K562 (cell line): ENCODE measurements around the gene AKR1A1. TPM values are rescaled to one million over a fixed set of nuclear protein-coding genes. Genes with fewer than 3 reads are reported as not detected.

Experiments used
- polyA plus RNA-seq, 8 experiments: library from polyadenylated mRNA; depleted of rRNA in 4 of 8; stranded (reverse) in 5 of 8; unstranded in 3 of 8; fragments of >200 nt; fragmentation: Nextera tagmentation in 2 of 8; fragmentation: Illumina TruSeq in 1 of 8; extraction: Ambion mirVana in 2 of 8; extraction: Trizol in 1 of 8; gene quantifications; 2 replicates each; pipeline versions ENCODE4 v1.2.1 to v1.2.3, GENCODE V29; 2011 to 2014; ENCODE audit warnings: inconsistent platforms in 1 of 8, missing spikeins in 1 of 8
- total RNA-seq, 7 experiments: library from RNA; depleted of rRNA in 6 of 7; stranded (reverse); fragments of >200 nt in 6 of 7; fragmentation: Illumina TruSeq in 2 of 7; extraction: Trizol in 2 of 7; gene quantifications; 2 replicates each; pipeline versions ENCODE4 v1.2.1 to v1.2.3, GENCODE V29; 2011 to 2021; ENCODE audit warnings: low replicate concordance in 1 of 7
- TF ChIP-seq, protein P1 (sequence below): fragments of 200-600 bp; sonication (generic); IDR thresholded peaks from one replicate; pipeline ENCODE4 v1.6.1; 2012; ENCODE audit warnings: mild to moderate bottlenecking, low read depth, low read length, inconsistent platforms

Gene AKR1A1
- total and polyA plus RNA-seq, 9 of the 15 experiments (the other 6 are each of a cell fraction or from before 2014, with no cell fraction given): 68.6 to 211 (median 132) TPM

DNA sequence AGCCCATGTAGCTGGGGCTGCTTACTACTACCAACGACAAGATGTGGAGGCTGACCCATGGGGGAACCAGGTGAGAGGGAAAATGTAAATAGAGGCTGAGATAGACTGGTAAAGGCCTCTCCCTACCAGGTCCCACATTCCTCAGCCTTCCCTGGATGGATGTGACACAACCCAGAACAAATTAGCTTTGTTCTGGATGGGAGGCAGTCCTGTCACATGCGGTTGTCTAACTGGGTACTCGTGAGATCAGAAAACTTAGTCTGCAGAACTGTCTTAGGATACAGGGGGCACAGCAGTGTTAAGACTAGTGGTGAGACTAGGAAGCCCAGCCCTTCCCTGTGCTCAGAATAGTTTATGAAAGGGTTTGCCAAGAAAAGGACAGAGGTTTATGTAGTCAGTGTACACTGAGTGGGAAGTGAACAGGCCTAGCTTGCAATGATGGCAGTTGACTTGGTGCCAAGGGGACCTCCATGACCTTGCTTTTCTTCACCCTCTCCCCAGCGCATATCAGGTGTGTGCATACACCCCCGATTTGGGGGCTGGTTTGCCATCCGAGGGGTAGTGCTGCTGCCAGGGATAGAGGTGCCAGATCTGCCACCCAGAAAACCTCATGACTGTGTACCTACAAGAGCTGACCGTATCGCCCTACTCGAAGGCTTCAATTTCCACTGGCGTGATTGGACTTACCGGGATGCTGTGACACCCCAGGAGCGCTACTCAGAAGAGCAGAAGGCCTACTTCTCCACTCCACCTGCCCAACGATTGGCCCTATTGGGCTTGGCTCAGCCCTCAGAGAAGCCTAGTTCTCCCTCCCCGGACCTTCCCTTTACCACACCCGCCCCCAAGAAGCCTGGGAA is 42.1 kb upstream of the AKR1A1 start (continued):
- TF ChIP-seq, protein P1, sequence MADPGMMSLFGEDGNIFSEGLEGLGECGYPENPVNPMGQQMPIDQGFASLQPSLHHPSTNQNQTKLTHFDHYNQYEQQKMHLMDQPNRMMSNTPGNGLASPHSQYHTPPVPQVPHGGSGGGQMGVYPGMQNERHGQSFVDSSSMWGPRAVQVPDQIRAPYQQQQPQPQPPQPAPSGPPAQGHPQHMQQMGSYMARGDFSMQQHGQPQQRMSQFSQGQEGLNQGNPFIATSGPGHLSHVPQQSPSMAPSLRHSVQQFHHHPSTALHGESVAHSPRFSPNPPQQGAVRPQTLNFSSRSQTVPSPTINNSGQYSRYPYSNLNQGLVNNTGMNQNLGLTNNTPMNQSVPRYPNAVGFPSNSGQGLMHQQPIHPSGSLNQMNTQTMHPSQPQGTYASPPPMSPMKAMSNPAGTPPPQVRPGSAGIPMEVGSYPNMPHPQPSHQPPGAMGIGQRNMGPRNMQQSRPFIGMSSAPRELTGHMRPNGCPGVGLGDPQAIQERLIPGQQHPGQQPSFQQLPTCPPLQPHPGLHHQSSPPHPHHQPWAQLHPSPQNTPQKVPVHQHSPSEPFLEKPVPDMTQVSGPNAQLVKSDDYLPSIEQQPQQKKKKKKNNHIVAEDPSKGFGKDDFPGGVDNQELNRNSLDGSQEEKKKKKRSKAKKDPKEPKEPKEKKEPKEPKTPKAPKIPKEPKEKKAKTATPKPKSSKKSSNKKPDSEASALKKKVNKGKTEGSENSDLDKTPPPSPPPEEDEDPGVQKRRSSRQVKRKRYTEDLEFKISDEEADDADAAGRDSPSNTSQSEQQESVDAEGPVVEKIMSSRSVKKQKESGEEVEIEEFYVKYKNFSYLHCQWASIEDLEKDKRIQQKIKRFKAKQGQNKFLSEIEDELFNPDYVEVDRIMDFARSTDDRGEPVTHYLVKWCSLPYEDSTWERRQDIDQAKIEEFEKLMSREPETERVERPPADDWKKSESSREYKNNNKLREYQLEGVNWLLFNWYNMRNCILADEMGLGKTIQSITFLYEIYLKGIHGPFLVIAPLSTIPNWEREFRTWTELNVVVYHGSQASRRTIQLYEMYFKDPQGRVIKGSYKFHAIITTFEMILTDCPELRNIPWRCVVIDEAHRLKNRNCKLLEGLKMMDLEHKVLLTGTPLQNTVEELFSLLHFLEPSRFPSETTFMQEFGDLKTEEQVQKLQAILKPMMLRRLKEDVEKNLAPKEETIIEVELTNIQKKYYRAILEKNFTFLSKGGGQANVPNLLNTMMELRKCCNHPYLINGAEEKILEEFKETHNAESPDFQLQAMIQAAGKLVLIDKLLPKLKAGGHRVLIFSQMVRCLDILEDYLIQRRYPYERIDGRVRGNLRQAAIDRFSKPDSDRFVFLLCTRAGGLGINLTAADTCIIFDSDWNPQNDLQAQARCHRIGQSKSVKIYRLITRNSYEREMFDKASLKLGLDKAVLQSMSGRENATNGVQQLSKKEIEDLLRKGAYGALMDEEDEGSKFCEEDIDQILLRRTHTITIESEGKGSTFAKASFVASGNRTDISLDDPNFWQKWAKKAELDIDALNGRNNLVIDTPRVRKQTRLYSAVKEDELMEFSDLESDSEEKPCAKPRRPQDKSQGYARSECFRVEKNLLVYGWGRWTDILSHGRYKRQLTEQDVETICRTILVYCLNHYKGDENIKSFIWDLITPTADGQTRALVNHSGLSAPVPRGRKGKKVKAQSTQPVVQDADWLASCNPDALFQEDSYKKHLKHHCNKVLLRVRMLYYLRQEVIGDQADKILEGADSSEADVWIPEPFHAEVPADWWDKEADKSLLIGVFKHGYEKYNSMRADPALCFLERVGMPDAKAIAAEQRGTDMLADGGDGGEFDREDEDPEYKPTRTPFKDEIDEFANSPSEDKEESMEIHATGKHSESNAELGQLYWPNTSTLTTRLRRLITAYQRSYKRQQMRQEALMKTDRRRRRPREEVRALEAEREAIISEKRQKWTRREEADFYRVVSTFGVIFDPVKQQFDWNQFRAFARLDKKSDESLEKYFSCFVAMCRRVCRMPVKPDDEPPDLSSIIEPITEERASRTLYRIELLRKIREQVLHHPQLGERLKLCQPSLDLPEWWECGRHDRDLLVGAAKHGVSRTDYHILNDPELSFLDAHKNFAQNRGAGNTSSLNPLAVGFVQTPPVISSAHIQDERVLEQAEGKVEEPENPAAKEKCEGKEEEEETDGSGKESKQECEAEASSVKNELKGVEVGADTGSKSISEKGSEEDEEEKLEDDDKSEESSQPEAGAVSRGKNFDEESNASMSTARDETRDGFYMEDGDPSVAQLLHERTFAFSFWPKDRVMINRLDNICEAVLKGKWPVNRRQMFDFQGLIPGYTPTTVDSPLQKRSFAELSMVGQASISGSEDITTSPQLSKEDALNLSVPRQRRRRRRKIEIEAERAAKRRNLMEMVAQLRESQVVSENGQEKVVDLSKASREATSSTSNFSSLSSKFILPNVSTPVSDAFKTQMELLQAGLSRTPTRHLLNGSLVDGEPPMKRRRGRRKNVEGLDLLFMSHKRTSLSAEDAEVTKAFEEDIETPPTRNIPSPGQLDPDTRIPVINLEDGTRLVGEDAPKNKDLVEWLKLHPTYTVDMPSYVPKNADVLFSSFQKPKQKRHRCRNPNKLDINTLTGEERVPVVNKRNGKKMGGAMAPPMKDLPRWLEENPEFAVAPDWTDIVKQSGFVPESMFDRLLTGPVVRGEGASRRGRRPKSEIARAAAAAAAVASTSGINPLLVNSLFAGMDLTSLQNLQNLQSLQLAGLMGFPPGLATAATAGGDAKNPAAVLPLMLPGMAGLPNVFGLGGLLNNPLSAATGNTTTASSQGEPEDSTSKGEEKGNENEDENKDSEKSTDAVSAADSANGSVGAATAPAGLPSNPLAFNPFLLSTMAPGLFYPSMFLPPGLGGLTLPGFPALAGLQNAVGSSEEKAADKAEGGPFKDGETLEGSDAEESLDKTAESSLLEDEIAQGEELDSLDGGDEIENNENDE: no peak
